ENCODE measurements around the gene HOXC5.

Gene HOXC5

DNA sequence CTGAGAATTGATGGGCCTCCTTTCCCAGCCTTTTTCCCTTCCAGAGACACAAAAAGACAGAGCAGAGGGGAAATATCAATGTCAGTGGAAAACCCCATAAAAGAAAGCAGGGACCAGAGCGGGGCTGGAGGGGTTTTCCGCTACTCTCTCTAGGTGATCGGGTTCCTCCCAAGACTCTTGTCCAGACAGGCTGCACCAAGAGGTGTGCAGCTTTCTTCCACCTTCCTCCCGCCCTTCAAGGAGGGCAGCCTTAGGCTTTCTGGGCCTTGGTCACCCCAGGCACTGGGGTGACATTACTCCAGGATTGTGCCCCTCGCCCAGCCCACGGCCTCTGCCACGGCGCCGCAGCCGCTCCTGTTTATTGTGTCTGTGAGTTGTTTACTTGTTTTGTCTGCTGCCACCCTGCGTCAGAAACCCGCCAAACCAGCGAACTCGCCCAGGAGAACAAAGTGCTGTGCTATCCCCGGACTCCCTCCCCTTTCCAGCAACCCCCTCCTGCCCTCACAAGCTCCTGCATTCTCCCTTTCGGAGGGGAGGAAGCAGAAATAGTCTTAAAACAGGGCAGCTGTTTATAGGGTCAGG is 11.3 kb upstream of the HOXC5 start:
- no peak for DNase-seq

DNA sequence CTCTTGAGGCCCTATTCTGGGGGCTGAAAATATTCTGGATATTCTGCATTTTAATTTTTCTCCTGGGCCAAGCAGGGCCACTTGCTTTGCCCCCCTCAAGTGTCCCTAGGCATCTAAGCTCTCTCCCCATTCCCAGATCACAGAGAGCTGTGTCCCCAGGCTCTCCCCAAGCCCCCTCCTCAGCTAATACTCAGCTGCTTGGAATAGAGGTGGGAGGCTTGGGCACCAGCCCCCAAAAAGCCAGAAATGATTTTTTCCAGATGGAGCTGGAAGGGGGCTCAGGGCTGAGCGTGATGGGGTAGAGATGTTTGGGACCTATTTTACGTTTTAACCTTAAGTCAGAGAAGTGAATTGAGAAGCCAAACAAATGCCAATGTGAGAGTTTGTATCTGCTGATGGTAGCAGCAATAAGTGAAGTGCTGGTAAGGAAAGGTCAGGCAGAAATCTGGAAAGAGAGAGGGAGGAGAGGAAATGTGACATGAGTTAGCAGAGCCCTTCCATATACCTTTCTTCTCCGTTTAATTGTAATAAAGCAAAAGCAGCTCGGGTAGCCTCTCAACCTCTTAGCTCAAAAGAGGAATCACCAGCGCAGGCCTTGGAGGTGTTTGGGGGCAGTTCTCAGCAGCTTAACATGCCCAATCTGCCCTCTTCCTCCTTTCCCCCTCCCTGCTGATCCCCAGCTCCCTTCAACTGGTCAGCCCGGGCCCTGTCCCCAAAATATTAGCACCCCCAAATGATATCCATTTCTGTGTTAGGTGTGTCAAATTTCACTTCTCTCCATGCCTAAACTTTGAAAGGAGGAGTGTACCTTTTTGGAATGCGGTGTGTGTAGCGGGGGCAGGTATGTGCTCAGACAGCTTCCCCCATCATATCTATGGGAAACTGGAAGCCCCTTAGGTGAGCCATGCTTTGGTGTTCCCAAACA is 9.6 kb upstream of the HOXC5 start:
- no peak for DNase-seq

DNA sequence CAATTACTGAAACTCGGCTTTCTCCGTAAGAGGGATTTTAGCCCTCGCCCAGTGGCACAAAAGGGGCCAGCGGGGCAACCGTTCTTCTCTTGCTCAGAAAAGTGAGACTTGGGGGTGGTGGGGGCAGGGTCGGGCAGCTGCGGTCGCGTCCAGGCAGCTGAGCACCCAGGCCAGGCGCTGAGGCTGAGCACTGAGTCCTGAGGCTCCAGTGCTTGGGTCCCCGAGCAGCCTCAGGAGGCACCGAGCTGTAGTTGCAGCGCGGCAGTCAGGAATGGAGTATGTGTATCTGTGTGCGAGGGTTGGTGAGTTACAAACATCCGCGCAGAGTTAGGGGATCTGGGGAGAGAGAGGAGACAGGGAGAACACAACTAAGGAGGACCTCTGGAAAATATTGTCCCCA is 8.7 kb upstream of the HOXC5 start:
- no peak for DNase-seq

DNA sequence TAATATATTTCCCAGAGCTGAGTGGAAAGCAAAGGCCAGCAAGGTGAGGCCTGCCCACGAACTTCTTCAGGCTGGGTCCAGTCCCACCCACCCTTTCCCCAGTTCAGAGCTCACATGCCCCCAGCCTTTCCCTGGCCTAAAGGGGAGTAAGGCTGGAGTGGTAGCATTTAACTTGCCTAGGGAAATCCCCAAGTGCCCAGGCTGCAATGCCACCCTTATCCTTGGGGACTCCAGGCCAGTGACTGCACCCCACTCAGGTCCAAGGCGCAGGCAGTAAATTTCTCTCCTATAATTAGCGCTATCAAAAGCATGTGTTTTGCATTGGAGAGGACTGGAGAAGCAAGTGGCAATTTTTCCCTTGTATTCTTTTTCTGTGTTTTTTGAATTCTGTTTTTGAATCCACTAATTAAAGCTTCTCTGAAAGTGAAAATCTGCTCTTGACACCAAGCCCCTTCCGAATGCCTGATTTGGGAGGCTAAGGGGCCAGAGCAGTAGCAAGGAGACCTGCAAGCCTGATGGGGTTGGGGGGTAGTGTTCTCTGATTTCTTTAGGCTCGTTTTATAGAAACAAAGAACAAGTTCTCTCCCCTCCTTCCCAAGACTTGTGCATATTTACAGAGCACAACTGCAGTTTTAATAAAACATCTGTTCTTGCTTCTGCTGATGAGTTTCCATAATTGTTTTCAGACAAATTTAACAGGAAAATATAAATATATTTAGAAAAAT is 8.1 kb upstream of the HOXC5 start:
- DNase-seq = no peak

DNA sequence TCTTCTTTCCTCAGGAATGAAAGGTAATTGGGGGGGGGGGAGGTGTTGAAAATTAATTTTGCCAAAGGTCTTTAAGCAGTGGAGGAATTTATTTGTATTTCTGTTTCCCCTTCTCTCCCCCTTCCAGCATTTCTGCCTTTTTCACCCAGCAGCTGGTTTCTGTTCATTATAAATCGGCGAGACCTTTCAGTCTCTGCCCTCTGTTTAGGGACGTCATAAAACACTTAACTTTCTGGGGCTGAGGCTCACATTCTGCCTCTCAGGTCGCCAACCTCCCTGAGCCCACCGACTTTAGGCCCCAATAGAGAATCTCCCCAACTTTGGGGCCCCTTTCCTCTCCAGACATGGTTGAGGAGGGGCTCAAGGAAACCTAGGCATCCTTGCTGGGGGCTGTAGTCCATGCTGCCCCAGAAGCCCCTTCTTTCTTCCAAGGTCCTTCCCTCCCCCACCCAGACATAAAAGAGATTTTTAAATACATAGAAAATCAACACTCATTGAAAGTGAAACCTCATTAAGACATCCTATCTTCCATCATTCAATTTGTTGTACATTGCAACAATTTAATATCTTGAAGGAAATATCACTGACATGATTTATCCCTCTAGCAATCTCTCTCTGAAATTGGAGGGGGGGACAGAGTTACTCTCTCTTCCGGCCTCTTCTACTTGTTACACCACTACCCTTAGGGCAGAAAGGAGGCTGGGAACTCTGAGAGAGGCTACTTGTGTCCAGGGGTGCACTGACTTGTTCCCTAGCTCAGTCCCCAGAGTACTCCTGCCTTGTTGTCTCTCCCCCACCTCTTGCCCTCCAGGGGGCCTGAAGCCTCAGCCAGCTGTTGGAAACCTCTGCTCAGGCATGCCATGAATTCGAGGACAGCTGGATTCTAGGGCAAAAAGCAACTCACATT is 7.1 kb upstream of the HOXC5 start:
- DNase-seq = no peak

DNA sequence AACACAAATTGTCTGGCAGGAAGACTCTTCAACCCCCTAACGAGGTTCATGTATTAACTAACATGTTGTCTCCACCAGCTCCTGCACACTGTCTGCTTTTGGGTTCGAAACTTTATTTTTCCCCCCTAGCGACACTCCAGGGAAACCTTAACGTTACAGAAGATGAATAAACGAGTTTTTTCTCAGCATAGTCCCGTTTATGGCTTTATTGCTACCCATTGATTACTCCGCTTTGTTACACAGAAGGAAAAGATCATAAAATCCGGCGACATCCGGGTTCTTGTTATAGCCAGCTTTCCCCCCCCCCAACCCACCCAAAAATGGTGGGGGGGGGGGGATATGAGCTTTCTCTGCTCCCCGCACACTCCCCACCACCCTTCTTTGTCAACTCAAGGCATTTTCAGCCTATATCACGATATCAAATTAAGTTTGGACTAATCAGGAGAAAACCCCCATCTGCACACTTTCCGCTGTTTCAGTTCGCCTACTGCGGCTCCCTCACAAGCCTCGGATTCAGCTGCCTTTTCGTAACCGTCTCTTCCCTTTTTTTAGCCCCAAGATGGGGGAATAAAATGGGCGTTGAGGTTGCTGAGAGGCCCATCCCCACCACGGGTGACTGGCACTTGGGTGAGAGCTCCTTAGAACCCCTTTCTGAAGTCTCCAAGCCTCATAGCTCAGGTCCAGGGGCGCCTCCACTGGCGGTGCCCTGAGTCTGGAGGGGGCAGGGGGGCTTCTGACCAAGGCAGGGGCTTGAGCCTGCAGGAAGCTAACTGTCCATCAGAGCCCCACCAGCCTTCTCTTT is 6.0 kb upstream of the HOXC5 start:
- DNase-seq = no peak

DNA sequence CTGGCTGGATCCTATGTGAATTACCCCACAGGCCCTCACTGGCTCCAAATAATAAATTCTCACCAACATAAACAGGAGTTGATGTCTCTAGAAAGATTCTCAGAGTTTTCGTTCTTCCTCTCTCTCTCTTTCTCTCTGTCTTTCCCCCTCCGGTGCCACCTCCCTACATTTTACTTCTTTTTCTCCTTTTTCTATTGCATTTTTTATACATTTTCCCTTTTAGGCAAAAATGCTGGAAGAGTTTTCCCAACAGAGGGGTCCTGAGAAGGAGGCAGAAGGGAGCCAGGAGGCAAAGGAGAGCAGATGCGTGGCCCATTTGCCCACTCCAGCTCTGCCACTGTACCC is 5.4 kb upstream of the HOXC5 start:
- no peak for DNase-seq

DNA sequence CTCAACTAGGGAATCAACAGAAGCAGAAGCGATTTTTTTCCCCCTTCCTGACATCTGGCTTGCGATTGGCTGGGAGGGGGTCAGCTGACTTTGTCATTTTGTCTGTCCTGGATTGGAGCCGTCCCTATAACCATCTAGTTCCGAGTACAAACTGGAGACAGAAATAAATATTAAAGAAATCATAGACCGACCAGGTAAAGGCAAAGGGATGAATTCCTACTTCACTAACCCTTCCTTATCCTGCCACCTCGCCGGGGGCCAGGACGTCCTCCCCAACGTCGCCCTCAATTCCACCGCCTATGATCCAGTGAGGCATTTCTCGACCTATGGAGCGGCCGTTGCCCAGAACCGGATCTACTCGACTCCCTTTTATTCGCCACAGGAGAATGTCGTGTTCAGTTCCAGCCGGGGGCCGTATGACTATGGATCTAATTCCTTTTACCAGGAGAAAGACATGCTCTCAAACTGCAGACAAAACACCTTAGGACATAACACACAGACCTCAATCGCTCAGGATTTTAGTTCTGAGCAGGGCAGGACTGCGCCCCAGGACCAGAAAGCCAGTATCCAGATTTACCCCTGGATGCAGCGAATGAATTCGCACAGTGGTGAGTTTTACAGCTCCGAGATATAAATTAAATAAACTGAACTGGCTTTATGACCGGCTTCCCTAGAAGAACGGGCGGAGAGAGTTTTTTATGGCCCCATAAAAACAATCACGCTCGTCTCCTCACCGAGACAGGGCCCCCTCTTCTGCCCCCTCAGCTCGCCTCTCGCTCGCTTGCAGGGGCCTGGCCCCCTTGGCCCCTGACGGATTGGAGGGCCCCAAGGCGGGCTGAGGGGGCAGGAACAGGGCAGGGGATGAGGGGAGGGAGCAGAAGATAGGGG is 4.3 kb upstream of the HOXC5 start, which contains the start of gene HOXC6:
TSS of gene HOXC6 (plus strand) at position 127 of the 888 bp plus-strand sequence. CDS start at position 209, 82 bp downstream.
- DNase-seq = peak in 1 of 2 experiments; percentile 18

DNA sequence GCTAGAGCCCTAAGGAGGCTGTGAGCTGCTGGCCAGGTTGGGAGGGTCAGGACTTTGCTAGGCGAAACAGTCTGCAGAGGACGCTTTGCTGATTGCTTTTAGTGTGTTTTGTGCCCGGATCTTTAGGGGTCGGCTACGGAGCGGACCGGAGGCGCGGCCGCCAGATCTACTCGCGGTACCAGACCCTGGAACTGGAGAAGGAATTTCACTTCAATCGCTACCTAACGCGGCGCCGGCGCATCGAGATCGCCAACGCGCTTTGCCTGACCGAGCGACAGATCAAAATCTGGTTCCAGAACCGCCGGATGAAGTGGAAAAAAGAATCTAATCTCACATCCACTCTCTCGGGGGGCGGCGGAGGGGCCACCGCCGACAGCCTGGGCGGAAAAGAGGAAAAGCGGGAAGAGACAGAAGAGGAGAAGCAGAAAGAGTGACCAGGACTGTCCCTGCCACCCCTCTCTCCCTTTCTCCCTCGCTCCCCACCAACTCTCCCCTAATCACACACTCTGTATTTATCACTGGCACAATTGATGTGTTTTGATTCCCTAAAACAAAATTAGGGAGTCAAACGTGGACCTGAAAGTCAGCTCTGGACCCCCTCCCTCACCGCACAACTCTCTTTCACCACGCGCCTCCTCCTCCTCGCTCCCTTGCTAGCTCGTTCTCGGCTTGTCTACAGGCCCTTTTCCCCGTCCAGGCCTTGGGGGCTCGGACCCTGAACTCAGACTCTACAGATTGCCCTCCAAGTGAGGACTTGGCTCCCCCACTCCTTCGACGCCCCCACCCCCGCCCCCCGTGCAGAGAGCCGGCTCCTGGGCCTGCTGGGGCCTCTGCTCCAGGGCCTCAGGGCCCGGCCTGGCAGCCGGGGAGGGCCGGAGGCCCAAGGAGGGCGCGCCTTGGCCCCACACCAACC is 3.1 kb upstream of the HOXC5 start:
- no peak for DNase-seq

DNA sequence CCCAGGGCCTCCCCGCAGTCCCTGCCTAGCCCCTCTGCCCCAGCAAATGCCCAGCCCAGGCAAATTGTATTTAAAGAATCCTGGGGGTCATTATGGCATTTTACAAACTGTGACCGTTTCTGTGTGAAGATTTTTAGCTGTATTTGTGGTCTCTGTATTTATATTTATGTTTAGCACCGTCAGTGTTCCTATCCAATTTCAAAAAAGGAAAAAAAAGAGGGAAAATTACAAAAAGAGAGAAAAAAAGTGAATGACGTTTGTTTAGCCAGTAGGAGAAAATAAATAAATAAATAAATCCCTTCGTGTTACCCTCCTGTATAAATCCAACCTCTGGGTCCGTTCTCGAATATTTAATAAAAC is 2.4 kb upstream of the HOXC5 start:
- DNase-seq = no peak

DNA sequence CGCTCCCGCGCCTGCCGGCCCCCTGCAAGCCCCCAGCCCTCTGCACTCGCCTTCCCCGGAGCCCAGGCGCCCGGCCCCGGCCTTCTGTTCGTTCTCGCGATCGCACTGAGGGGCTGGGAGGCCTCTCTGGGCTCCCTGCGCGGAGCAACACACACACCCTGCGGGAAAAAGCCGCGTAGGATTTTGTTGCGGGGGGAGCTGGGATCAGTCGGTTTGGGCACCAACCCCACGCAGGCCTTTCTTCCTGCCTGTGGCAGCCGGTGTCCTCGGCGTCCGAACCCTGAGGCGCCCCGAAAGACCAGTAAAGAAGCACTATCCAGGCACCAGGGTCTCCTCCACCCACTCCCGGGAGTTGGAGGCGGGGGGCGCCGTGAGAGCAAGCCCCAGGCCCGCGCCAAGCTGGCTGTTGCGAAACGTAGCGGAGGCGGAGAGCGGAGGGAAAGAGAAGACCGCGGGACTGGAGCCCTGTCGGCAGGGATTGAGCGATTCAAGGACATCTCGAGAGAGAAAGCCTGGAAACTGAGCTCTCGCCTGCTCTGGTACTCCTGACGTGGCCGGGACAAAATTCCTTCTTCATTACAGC is 1.9 kb upstream of the HOXC5 start:
- no peak for DNase-seq

DNA sequence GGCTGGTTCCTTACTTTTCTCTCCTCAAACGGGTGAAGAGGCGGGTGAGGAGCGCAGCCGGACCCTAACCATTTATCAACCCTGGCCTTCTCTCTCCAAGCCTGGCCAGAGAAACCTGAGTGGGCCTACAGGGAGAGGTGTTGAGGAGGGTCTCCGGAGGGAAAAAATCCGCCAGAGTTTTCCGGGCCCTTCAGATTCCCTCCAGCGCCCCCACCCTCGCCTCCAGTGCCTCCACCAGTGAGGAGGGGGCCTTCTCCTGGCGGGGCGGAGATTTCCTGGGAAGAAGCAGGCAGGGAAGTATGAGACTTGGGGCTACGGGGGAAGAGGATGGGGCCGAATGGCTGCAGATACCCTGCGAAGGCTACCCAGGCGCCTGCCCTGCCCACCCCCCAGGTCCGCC is 1.4 kb upstream of the HOXC5 start:
- DNase-seq = no peak

DNA sequence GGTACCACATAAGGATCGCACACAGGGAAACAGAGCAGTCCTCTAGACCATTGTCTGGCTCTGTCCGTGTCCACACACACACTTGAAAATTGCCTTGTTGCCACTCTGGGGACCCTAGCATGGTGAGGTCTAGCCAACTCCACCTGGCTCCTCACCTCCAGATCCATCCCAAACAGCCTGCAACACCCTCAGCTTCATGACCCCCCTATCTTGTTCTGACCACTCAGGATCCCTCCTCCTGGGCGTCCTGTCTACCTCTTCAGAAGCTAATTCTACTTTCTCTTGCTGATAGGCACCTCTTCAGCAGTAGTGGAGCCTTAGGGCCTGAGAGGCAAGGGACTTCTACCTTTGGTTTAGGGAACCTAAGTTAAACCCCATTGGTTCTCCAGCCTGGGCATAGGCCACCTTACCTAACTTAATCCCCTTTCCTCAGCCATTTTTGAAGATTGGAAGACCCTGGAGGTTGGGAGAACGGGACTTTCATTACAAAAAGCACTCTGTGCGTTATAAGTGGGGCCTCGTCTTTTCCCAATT is 697 bp upstream of the HOXC5 start:
- DNase-seq = no peak

DNA sequence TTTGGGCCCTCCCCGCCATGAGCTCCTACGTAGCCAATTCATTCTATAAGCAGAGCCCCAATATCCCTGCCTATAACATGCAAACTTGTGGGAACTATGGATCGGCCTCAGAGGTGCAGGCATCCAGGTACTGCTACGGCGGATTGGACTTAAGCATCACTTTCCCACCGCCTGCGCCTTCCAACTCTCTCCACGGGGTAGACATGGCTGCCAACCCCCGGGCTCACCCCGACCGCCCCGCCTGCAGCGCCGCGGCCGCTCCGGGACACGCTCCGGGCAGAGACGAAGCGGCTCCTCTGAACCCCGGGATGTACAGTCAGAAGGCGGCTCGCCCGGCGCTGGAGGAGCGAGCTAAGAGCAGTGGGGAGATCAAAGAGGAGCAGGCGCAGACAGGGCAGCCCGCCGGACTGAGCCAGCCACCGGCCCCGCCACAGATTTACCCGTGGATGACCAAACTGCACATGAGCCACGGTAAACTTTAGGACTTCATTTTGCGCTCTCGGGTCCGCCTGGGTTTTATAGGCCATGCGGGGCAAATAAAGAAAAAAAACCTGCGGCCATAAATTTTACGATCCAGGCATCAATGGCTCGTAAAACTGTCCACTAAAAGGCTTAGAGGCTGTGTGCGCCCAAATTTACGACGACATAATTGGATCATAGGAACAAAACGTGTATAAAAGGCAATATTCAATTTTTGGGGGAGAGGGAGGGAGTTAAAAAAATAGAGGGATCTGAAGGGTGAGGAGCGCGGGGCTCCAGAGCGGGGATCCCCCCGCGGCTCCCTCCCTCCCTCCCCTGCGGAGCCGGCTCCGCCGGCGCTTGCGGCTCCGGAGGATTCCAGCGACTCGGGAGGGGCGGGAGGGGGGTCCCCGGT is 493 bp downstream of the HOXC5 start:
- peak in 1 of 2 experiments; percentile 30 for DNase-seq

DNA sequence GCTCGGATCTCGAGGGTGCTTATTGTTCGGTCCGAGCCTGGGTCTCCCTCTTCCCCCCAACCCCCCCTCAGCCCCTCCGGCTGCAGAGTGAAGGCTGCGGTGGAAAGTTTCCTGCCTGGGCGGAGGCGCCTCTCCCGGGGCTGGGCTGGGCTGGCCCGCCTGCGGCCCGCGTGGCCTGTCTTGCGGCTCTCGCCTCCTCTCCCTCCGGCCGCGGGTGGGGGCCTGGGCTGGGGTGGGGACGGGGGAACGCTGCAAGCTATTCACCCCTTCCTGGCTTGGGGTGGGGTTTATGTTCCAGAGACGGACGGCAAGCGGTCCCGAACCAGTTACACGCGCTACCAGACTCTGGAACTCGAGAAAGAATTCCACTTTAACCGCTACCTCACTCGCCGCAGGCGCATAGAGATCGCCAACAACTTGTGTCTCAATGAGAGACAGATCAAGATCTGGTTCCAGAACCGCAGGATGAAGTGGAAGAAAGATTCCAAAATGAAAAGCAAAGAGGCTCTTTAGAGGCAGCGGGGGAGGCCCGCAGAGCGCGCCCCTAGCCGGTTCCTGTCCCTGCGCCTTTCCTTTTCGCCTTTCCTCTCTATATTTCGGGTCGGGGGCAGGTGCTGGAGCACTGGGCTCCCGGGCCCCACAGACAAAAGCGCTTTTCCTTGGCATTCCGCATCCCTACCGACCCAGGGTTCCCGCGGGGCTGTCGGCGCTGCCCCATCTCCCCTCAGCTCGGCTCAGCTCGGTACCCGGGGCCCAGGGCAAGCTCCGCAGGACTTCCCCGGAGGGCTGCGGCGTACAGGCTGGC is 1.3 kb downstream of the HOXC5 start:
- no peak for DNase-seq

DNA sequence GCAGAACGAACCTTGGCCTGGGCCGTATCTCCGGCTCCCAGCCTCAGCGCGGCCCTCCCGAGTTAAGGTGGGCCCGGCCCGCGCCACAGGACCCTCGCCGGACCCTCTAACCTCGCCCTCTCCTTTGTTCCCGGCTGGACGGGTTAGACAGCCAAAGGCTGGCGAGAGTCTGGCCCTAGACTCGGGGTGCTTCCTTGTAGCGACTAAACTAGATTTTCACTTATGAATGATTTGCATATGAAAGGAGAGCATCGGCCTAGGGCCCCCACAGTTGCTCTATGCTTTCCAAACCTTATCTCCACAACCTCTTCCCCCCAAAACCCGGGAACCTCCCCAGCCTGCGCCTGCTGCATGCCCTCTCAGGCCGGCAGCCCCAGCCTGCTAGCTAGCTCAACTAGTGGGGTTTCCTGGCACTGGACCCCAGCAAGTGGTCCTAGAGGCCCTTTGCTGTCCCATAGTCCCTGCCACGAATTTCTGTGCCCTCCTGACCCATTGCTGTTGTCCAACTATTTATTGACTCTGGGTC is 2.0 kb downstream of the HOXC5 start:
- no peak for DNase-seq
